Endodermal cell (in vitro differentiated cells): Measurements from ENCODE around the gene GIT1. TPM values are rescaled to one million over a fixed set of nuclear protein-coding genes. Genes with fewer than 3 reads are reported as not detected.
A peak's percentile ranks its signal among the peaks of the same experiment; 100 is the strongest.

Experiments used
- DNase-seq: peaks from one replicate; pipeline ENCODE4 v3.0.0-alpha.2; 2017
- H3K27ac ChIP-seq: 2 replicates; pipeline ENCODE4 v1.5.1; 2013; ENCODE audit warnings: mild to moderate bottlenecking, low read depth, low read length, moderate library complexity
- H3K27me3 ChIP-seq: 2 replicates; pipeline ENCODE4 v1.6.1; 2013; ENCODE audit warnings: mild to moderate bottlenecking, low read length, moderate library complexity; ENCODE audit not compliant: insufficient read depth, control insufficient read depth, poor library complexity, severe bottlenecking
- H3K36me3 ChIP-seq: 2 replicates; pipeline ENCODE4 v1.7.0; 2013; ENCODE audit warnings: mild to moderate bottlenecking, low read length, moderate library complexity; ENCODE audit not compliant: control insufficient read depth, insufficient read depth
- H3K4me1 ChIP-seq: one replicate; pipeline ENCODE4 v1.7.0; 2013; ENCODE audit warnings: low read length; ENCODE audit not compliant: control insufficient read depth, insufficient read depth
- H3K4me3 ChIP-seq: 2 replicates; pipeline ENCODE4 v1.5.1; 2013; ENCODE audit warnings: mild to moderate bottlenecking, low read length, moderate library complexity
- H3K9ac ChIP-seq: 2 replicates; pipeline ENCODE4 v1.6.1; 2013; ENCODE audit warnings: mild to moderate bottlenecking, low read length, moderate library complexity; ENCODE audit not compliant: poor library complexity, severe bottlenecking; ENCODE audit errors: extremely low read depth
- H3K9me3 ChIP-seq: 2 replicates; pipeline ENCODE4 v1.6.1; 2013; ENCODE audit warnings: mild to moderate bottlenecking, low read length, moderate library complexity; ENCODE audit not compliant: control insufficient read depth
- H3K27ac Mint-ChIP-seq: 2 replicates; pipeline ENCODE4 v1.8.0; 2020; ENCODE audit warnings: mixed read lengths
- H3K27me3 Mint-ChIP-seq: 2 replicates; pipeline ENCODE4 v1.8.0; 2021; ENCODE audit warnings: mild to moderate bottlenecking, mixed read lengths; ENCODE audit not compliant: insufficient read depth
- H3K36me3 Mint-ChIP-seq: 2 replicates; pipeline ENCODE4 v1.8.0; 2020; ENCODE audit warnings: low read depth, mixed read lengths
- H3K4me1 Mint-ChIP-seq: 2 replicates; pipeline ENCODE4 v1.8.0; 2020; ENCODE audit warnings: mixed read lengths
- H3K4me3 Mint-ChIP-seq: 2 replicates; pipeline ENCODE4 v1.8.0; 2020; ENCODE audit warnings: mild to moderate bottlenecking, moderate library complexity, mixed read lengths
- H3K9me3 Mint-ChIP-seq: 2 replicates; pipeline ENCODE4 v1.8.0; 2020; ENCODE audit warnings: mild to moderate bottlenecking, mixed read lengths
- WGBS, 2 experiments: methylation state at CpG; one replicate each; pipeline versions ENCODE4 v1.1.5 to v1.1.7; 2013; ENCODE audit warnings: missing lambda C conversion rate in 2 of 2, mixed read lengths in 1 of 2; ENCODE audit not compliant: insufficient coverage in 1 of 2, insufficient read length in 1 of 2; 5-methylcytosine and 5-hydroxymethylcytosine counted together
- total RNA-seq, 2 donors: library from RNA; stranded (reverse); fragmentation: NEBNext Ultra II Directional in 1 of 2; extraction: Animal tissue kit (Norgen Biotek cat#: 25700) in 1 of 2; gene quantifications; 2 replicates in 1 of 2; 3 replicates in 1 of 2; pipeline ENCODE4 v1.2.1, GENCODE V29; 2021
- TF ChIP-seq, protein P1 (sequence below): fragments of 200-600 bp; sonication (generic); conservative IDR thresholded peaks from 2 replicates; pipeline ENCODE4 v1.5.0; 2021; ENCODE audit warnings: antibody characterized with exemption, mild to moderate bottlenecking

The GIT1 gene
- total RNA-seq, 2 donors from 2014 or later = 45.0 to 61.8 TPM

DNA sequence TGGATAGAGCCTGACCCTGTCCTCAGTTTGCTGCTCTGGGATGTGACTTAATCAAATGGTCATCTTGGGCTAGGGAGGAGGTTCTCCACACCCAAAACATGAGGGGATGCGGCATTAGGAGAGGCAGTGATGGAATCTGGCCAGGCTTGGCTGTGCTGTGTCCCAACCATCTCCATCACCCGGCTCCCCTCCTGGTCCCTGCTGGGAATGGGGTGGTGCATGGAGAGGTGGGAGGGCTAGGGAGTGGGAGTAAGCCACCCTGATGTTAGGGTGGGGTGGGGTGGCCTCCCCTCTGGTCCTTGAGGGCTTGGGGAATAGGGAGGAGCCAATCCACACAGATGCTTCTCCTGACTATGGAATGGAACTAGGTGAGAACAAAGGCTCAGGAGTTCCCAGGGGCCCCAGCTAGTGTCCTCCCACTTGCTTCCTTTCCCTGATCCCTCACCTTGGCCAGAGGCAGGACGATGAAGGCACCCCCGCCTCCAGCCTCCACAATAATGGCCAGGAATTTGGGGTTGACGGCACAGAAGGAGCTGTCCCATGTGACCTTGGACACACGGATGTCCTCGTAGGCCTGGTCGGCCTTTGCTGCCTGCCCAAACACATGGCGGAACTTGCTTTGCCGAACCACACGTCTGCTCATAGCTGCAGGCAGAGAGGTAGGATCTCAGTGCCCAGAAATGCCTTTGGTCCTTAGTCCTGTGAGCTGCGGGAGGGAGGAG, 31.5 kb upstream of the GIT1 start:
- no peaks in the 10 kb centered on the region for H3K9me3 Mint-ChIP-seq
- H3K36me3 Mint-ChIP-seq = no peaks in the 10 kb centered on the region
- H3K4me1 ChIP-seq = peaks cover 2% of the 10 kb centered on the region
- no peaks in the 10 kb centered on the region for H3K36me3 ChIP-seq
- H3K9ac ChIP-seq = no peak overlapping the region
- peak; percentile 54 for DNase-seq
- H3K27me3 Mint-ChIP-seq = peaks cover 90% of the 10 kb centered on the region
- H3K4me3 Mint-ChIP-seq = no peak overlapping the region
- no peaks in the 10 kb centered on the region for H3K9me3 ChIP-seq
- no peak overlapping the region for H3K4me3 ChIP-seq
- H3K27me3 ChIP-seq = peaks cover 90% of the 10 kb centered on the region
- 95% methylated on average over 10 to 12 of the region's 12 CpGs for WGBS, 2 experiments
- no peak overlapping the region for H3K27ac Mint-ChIP-seq
- H3K4me1 Mint-ChIP-seq = peaks cover 4% of the 10 kb centered on the region
- H3K27ac ChIP-seq = no peak overlapping the region
- TF ChIP-seq, protein P1, sequence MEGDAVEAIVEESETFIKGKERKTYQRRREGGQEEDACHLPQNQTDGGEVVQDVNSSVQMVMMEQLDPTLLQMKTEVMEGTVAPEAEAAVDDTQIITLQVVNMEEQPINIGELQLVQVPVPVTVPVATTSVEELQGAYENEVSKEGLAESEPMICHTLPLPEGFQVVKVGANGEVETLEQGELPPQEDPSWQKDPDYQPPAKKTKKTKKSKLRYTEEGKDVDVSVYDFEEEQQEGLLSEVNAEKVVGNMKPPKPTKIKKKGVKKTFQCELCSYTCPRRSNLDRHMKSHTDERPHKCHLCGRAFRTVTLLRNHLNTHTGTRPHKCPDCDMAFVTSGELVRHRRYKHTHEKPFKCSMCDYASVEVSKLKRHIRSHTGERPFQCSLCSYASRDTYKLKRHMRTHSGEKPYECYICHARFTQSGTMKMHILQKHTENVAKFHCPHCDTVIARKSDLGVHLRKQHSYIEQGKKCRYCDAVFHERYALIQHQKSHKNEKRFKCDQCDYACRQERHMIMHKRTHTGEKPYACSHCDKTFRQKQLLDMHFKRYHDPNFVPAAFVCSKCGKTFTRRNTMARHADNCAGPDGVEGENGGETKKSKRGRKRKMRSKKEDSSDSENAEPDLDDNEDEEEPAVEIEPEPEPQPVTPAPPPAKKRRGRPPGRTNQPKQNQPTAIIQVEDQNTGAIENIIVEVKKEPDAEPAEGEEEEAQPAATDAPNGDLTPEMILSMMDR = no peak

DNA sequence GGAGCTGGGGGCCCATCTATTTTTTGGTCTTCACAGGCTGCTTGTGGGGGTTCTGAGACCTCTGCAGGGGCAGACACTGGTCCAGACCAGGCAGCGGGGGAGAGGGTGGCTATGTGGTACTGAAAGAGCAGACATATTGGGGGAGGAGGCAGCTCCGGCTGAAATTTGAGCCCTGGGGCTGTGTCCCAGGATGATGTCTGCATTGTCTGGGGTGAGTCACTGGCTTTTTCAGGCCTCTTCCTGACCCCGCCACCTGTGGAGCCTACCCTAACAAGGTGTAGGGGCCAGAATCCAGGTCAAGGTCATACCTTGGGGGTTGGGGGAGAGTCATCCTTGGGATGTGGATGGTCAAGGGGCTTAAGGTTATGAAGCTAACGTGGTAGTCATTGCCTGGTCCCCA, 30.8 kb upstream of the GIT1 start:
- Histone ChIP-seq H3K27me3 (peaks cover 97% of the 10 kb centered on the region), H3K4me1 (peaks cover 2% of the 10 kb centered on the region), H3K9ac (no peak overlapping the region), H3K27ac (no peak overlapping the region), H3K4me3 (no peak overlapping the region), H3K9me3 (no peaks in the 10 kb centered on the region), H3K36me3 (no peaks in the 10 kb centered on the region)
- Mint-ChIP-seq H3K27me3 (peaks cover 97% of the 10 kb centered on the region), H3K27ac (no peak overlapping the region), H3K36me3 (no peaks in the 10 kb centered on the region), H3K4me3 (no peak overlapping the region), H3K4me1 (peaks cover 6% of the 10 kb centered on the region), H3K9me3 (no peaks in the 10 kb centered on the region)
- peak; percentile 82 for DNase-seq
- 77 to 92% methylated on average over 4 of the region's 4 CpGs for WGBS, 2 experiments
- TF ChIP-seq, protein P1 = no peak

DNA sequence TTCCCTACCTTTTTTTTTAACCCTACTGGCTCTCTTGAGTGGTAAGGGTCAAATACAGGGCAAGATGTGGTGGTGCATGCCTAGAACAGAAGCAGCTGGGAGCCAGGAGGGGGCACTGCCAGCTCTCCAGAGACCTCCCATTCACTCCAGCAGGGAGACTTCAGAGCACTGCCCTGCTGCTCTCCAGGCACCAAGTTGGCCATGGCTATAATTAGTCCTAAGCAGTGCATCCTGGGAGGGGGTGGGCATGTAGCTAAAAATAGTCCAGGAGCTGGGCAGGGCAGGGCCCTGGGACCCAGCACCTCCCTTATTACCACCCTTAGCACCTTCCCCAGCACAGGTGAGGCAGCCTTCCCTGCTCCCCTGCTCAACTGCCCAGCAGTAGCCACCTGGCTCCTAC, 29.8 kb upstream of the GIT1 start:
- H3K4me3 ChIP-seq = no peak overlapping the region
- H3K4me1 ChIP-seq = peaks cover 2% of the 10 kb centered on the region
- no peaks in the 10 kb centered on the region for H3K9me3 ChIP-seq
- H3K36me3 Mint-ChIP-seq = no peaks in the 10 kb centered on the region
- no peaks in the 10 kb centered on the region for H3K9me3 Mint-ChIP-seq
- TF ChIP-seq, protein P1 = peak; percentile 67
- H3K36me3 ChIP-seq = no peaks in the 10 kb centered on the region
- H3K27ac Mint-ChIP-seq = no peak overlapping the region
- peak; percentile 78 for DNase-seq
- H3K27me3 Mint-ChIP-seq = peaks cover 99% of the 10 kb centered on the region
- peaks cover 6% of the 10 kb centered on the region for H3K4me1 Mint-ChIP-seq
- peaks cover 100% of the 10 kb centered on the region for H3K27me3 ChIP-seq
- H3K27ac ChIP-seq = no peak overlapping the region
- H3K9ac ChIP-seq = no peak overlapping the region
- no peak overlapping the region for H3K4me3 Mint-ChIP-seq
